Esophagus squamous epithelium (tissue), 5 donors: ENCODE measurements around the gene CPSF4. TPM values are rescaled to one million over a fixed set of nuclear protein-coding genes. Genes with fewer than 3 reads are reported as not detected.

Source experiments
- DNase-seq: peaks from one replicate; lab custom pipeline; 2025; lab: John Stamatoyannopoulos, UW
- H3K27ac ChIP-seq, 4 donors: fragments of 200-600 bp; sonication (generic); one replicate each; pipeline ENCODE4 v1.5.1; 2016 to 2019; ENCODE audit warnings: mild to moderate bottlenecking in 1 of 4
- H3K27me3 ChIP-seq, 4 donors: fragments of 200-600 bp; sonication (generic); 1 replicate in 3 of 4; 2 replicates in 1 of 4; pipeline versions ENCODE4 v1.5.1 to v1.6.0; 2017 to 2021; ENCODE audit warnings: antibody characterized with exemption in 1 of 4
- H3K36me3 ChIP-seq, 3 donors: fragments of 200-600 bp; sonication (generic); one replicate each; pipeline ENCODE4 v1.5.1; 2016 to 2019
- H3K4me1 ChIP-seq, 3 donors: fragments of 200-600 bp; sonication (generic); one replicate each; pipeline ENCODE4 v1.5.1; 2017 to 2019
- H3K4me3 ChIP-seq, 4 donors: fragments of 200-600 bp; sonication (generic); 1 replicate in 3 of 4; 2 replicates in 1 of 4; pipeline ENCODE4 v1.5.1; 2016 to 2019; ENCODE audit warnings: mild to moderate bottlenecking in 2 of 4, moderate library complexity in 1 of 4
- H3K9me3 ChIP-seq, 3 donors: fragments of 200-600 bp; sonication (generic); one replicate each; pipeline ENCODE4 v1.5.1; 2016 to 2019
- CTCF ChIP-seq, 6 experiments: fragments of 450-650 bp in 4 of 6; fragments of 200-600 bp in 2 of 6; sonication (generic) in 2 of 6; IDR thresholded peaks; one replicate each; pipeline ENCODE4 v1.5.1; 2016 to 2019; ENCODE audit warnings: antibody characterized with exemption in 6 of 6, mild to moderate bottlenecking in 4 of 6, moderate library complexity in 4 of 6
- POLR2A ChIP-seq, 4 donors: fragments of 450-650 bp; IDR thresholded peaks; one replicate each; pipeline ENCODE4 v1.6.1; 2017; ENCODE audit warnings: antibody characterized with exemption in 4 of 4, mild to moderate bottlenecking in 4 of 4, moderate library complexity in 3 of 4
- WGBS, 2 donors: methylation state at CpG; one replicate each; pipeline ENCODE4 v1.1.5; 2018; 5-methylcytosine and 5-hydroxymethylcytosine counted together
- intact Hi-C: fragments of 100-400 bp; cut with DNase I; formaldehyde crosslinking; loops from one replicate; pipeline ENCODE4 v1.15.0; 2022
- total RNA-seq, 4 donors: library from RNA; depleted of rRNA; stranded (reverse); fragments of >200 nt; gene quantifications; one replicate each; pipeline ENCODE4 v1.1.0, GENCODE V29; 2016
- donor health status: DM: yes; HTN: yes; CAD: no.

Gene CPSF4
- total RNA-seq, 4 donors from 2014 or later, result 15.1 to 29.2 (median 19.4) TPM

- Histone ChIP-seq H3K4me3 (no peak overlapping the region), H3K4me1 (peaks cover 0 to 12% (median 9%) of the 10 kb centered on the region in 3 donors), H3K27ac (no peak overlapping the region), H3K36me3 (peaks cover 19 to 90% (median 39%) of the 10 kb centered on the region in 3 donors), H3K27me3 (no peaks in the 10 kb centered on the region), H3K9me3 (no peaks in the 10 kb centered on the region)
- intact Hi-C loops, result no loop called here
- WGBS, 2 donors, result 89 to 91% methylated on average over 4 of the region's 4 CpGs
- no peak for DNase-seq
- TF ChIP-seq POLR2A (IDR thresholded peaks at IDR 0.05) (no peak), CTCF (IDR thresholded peaks at IDR 0.05) (no peak)
Observed at GRCh38 chr7:99446096-99446495, 7.4 kb downstream of the CPSF4 start.

DNA sequence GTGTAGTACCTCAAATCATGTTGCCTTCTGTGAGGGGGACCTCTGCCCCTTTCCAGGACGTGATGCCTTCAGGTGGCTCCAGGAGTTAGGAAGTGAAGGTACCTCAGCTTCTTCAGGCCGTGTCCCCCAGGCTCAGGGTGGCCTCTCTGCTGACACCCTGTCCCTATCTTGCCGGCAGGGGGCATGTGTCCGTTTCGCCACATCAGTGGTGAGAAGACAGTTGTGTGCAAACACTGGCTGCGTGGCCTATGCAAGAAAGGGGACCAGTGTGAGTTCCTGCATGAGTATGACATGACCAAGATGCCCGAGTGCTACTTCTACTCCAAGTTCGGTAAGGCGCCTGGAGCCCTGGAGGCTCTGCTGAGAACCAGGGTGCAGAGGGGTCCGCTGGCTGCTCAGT is 9.2 kb downstream of the CPSF4 start:
- Histone ChIP-seq H3K36me3 (peaks cover 19 to 99% (median 53%) of the 10 kb centered on the region in 3 donors), H3K4me1 (peaks cover 0 to 16% (median 0%) of the 10 kb centered on the region in 3 donors), H3K27ac (no peak overlapping the region), H3K27me3 (no peaks in the 10 kb centered on the region), H3K9me3 (no peaks in the 10 kb centered on the region), H3K4me3 (no peak overlapping the region)
- no peak for TF ChIP-seq POLR2A (IDR thresholded peaks at IDR 0.05)
- peak in 1 of 6 experiments; percentile 25 for TF ChIP-seq CTCF (IDR thresholded peaks at IDR 0.05)
- no peak for DNase-seq
- 81 to 86% methylated on average over 8 to 10 of the region's 10 CpGs for WGBS, 2 donors
- intact Hi-C loops, result no loop called here

- Histone ChIP-seq H3K27me3 (no peaks in the 10 kb centered on the region), H3K36me3 (peaks cover 19 to 99% (median 59%) of the 10 kb centered on the region in 3 donors), H3K4me3 (no peak overlapping the region), H3K4me1 (peaks cover 0 to 25% (median 0%) of the 10 kb centered on the region in 3 donors), H3K27ac (no peak overlapping the region), H3K9me3 (no peaks in the 10 kb centered on the region)
- TF ChIP-seq POLR2A (IDR thresholded peaks at IDR 0.05) (no peak), CTCF (IDR thresholded peaks at IDR 0.05) (no peak)
- intact Hi-C loops, result no loop called here
- 80 to 98% methylated on average over 1 to 6 of the region's 10 CpGs for WGBS, 2 donors
- no peak for DNase-seq
Observed at GRCh38 chr7:99448855-99449254, 10.1 kb downstream of the CPSF4 start.

- peaks cover 0 to 25% (median 0%) of the 10 kb centered on the region in 3 donors for H3K4me1 ChIP-seq
- no peak overlapping the region for H3K4me3 ChIP-seq
- no peak for DNase-seq
- TF ChIP-seq CTCF (IDR thresholded peaks at IDR 0.05) (no peak), POLR2A (IDR thresholded peaks at IDR 0.05) (no peak)
- intact Hi-C loops, result no loop called here
- 77 to 89% methylated on average over 2 to 4 of the region's 5 CpGs for WGBS, 2 donors
- no peak overlapping the region for H3K27ac ChIP-seq
- peaks cover 19 to 99% (median 63%) of the 10 kb centered on the region in 3 donors for H3K36me3 ChIP-seq
- H3K9me3 ChIP-seq, result no peaks in the 10 kb centered on the region
- no peaks in the 10 kb centered on the region for H3K27me3 ChIP-seq
Observed at GRCh38 chr7:99449326-99449725, 10.6 kb downstream of the CPSF4 start.

DNA sequence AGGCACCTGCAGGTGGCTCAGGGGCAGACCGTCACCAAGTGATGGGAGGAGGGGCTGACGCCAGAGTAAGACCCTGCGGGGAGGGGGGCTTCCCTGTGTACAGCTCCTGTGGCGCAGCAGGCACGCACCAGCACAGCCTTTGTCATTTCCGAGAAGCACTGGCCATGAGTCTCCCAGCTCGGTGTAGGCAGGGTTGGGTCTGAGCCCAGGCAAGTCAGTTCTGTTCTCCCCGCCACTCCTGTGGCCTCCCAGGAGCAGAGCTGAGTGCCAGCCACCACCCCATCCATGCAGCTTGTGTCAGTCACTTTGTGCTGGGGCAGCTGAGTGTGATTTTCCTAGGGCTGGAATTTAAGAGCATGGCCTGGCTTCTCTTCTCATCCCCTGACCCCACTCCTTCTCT is 13.2 kb downstream of the CPSF4 start:
- no peak overlapping the region for H3K4me3 ChIP-seq
- peaks cover 0 to 25% (median 0%) of the 10 kb centered on the region in 3 donors for H3K4me1 ChIP-seq
- peaks cover 19 to 100% (median 60%) of the 10 kb centered on the region in 3 donors for H3K36me3 ChIP-seq
- peak overlapping the region in 3 of 4 donors; percentile 64 to 78 (median 68) for H3K27ac ChIP-seq
- intact Hi-C loops, result no loop called here
- H3K9me3 ChIP-seq, result no peaks in the 10 kb centered on the region
- no peak for TF ChIP-seq CTCF (IDR thresholded peaks at IDR 0.05)
- TF ChIP-seq POLR2A (IDR thresholded peaks at IDR 0.05), result no peak
- H3K27me3 ChIP-seq, result no peaks in the 10 kb centered on the region
- WGBS, 2 donors, result 70 to 100% methylated on average over 1 to 3 of the region's 8 CpGs
- DNase-seq, result no peak
